ENCODE measurements around the gene MNX1. TPM values are rescaled to one million over a fixed set of nuclear protein-coding genes. Genes with fewer than 3 reads are reported as not detected.

The MNX1 gene
- total and polyA plus RNA-seq, 4 donors = 0.08 TPM; not detected in 3

- Histone ChIP-seq H3K4me3 (ENCODE audit: low read depth in 1 of 3, low read length in 3 of 3) (peak overlapping the region in 1 of 3 donors; percentile 54), H3K9ac (ENCODE audit: low read depth in 1 of 2, low read length in 2 of 2) (no peak overlapping the region)
- WGBS = 2% methylated on average over 37 of the region's 37 CpGs
Measured at GRCh38 chr7:157011333-157012112, 1.1 kb upstream of the MNX1 start.

GRCh38 chr7:157009778-157010587 is 480 bp downstream of the MNX1 start:
- peaks cover 10 to 31% (median 19%) of the 10 kb centered on the region in 4 donors for H3K4me1 ChIP-seq (ENCODE audit: control insufficient read depth in 4 of 4, insufficient read depth in 4 of 4, low read length in 3 of 4)
- H3K4me3 ChIP-seq (ENCODE audit: low read depth in 1 of 3, low read length in 3 of 3) = peak overlapping the region in 2 of 3 donors; percentile 37 to 54
- TF ChIP-seq EGR1 (IDR thresholded peaks at IDR 0.05; ENCODE audit: low read depth in 2 of 2) (no peak), ATF3 (IDR thresholded peaks at IDR 0.05) (no peak)
- no peaks in the 10 kb centered on the region for H3K9me3 ChIP-seq (ENCODE audit: control insufficient read depth in 4 of 4, low read length in 3 of 4)
- no peak overlapping the region for H3K9ac ChIP-seq (ENCODE audit: low read depth in 1 of 2, low read length in 2 of 2)
- 1% methylated on average over 123 of the region's 130 CpGs for WGBS
- H3K27ac ChIP-seq (ENCODE audit: low read depth in 1 of 2, low read length in 2 of 2) = no peak overlapping the region
- no peaks in the 10 kb centered on the region for H3K36me3 ChIP-seq (ENCODE audit: control insufficient read depth in 4 of 4, insufficient read depth in 3 of 4, low read depth in 1 of 4, low read length in 3 of 4)
- peaks cover 8 to 46% (median 15%) of the 10 kb centered on the region in 4 donors for H3K27me3 ChIP-seq (ENCODE audit: control insufficient read depth in 4 of 4, insufficient read depth in 4 of 4, low read length in 3 of 4)
- DNase-seq (ENCODE audit: low spot score) = no peak

More at GRCh38 chr7:157011333-157012112, 1.1 kb upstream of the MNX1 start:
- Histone ChIP-seq H3K27ac (ENCODE audit: low read depth in 1 of 2, low read length in 2 of 2) (no peak overlapping the region), H3K9me3 (ENCODE audit: control insufficient read depth in 4 of 4, low read length in 3 of 4) (no peaks in the 10 kb centered on the region), H3K36me3 (ENCODE audit: control insufficient read depth in 4 of 4, insufficient read depth in 3 of 4, low read depth in 1 of 4, low read length in 3 of 4) (no peaks in the 10 kb centered on the region), H3K27me3 (ENCODE audit: control insufficient read depth in 4 of 4, insufficient read depth in 4 of 4, low read length in 3 of 4) (peaks cover 11 to 36% (median 20%) of the 10 kb centered on the region in 4 donors), H3K4me1 (ENCODE audit: control insufficient read depth in 4 of 4, insufficient read depth in 4 of 4, low read length in 3 of 4) (peaks cover 8 to 23% (median 14%) of the 10 kb centered on the region in 4 donors)
- no peak for DNase-seq (ENCODE audit: low spot score)
- TF ChIP-seq HNF4G (IDR thresholded peaks at IDR 0.05) (no peak), YY1 (IDR thresholded peaks at IDR 0.05) (no peak), JUND (IDR thresholded peaks at IDR 0.05) (no peak), MAX (IDR thresholded peaks at IDR 0.05) (no peak)

GRCh38 chr7:157009170-157009777 is 1.2 kb downstream of the MNX1 start:
- WGBS = 2% methylated on average over 49 of the region's 49 CpGs
- peaks cover 10 to 36% (median 21%) of the 10 kb centered on the region in 4 donors for H3K4me1 ChIP-seq (ENCODE audit: control insufficient read depth in 4 of 4, insufficient read depth in 4 of 4, low read length in 3 of 4)
- peak overlapping the region in 1 of 3 donors; percentile 54 for H3K4me3 ChIP-seq (ENCODE audit: low read depth in 1 of 3, low read length in 3 of 3)
- peaks cover 7 to 45% (median 14%) of the 10 kb centered on the region in 4 donors for H3K27me3 ChIP-seq (ENCODE audit: control insufficient read depth in 4 of 4, insufficient read depth in 4 of 4, low read length in 3 of 4)
- no peak overlapping the region for H3K27ac ChIP-seq (ENCODE audit: low read depth in 1 of 2, low read length in 2 of 2)
- no peaks in the 10 kb centered on the region for H3K9me3 ChIP-seq (ENCODE audit: control insufficient read depth in 4 of 4, low read length in 3 of 4)
- TF ChIP-seq FOXA2 (IDR thresholded peaks at IDR 0.05) (no peak), ZBTB33 (IDR thresholded peaks at IDR 0.05) (no peak), EGR1 (IDR thresholded peaks at IDR 0.05; ENCODE audit: low read depth in 2 of 2) (no peak), YY1 (IDR thresholded peaks at IDR 0.05) (no peak), RAD21 (IDR thresholded peaks at IDR 0.05) (no peak), ATF3 (IDR thresholded peaks at IDR 0.05) (no peak), REST (IDR thresholded peaks at IDR 0.05) (no peak), MAX (IDR thresholded peaks at IDR 0.05) (no peak)
- no peak overlapping the region for H3K9ac ChIP-seq (ENCODE audit: low read depth in 1 of 2, low read length in 2 of 2)
- no peak for DNase-seq (ENCODE audit: low spot score)
- no peaks in the 10 kb centered on the region for H3K36me3 ChIP-seq (ENCODE audit: control insufficient read depth in 4 of 4, insufficient read depth in 3 of 4, low read depth in 1 of 4, low read length in 3 of 4)

All from liver (tissue), 9 donors.